DMS79 treated with DMSO at 0.1 percent for 48 hours (cell line): ENCODE results near the gene PACS1.
"Not testable (repeated sequence)": the region's sequence is repeated elsewhere in the genome, so short reads cannot be mapped to it uniquely, and the experiment has no call there.

Experiments
- DNase-seq: peaks from one replicate; lab custom pipeline; 2025; lab: John Stamatoyannopoulos, UW

Gene PACS1

GRCh38 chr11:66226101-66226500 lies 156.0 kb downstream of the PACS1 start:
- DNase-seq: no peak

- no peak for DNase-seq
These were observed 157.6 kb downstream of the PACS1 start for GRCh38 chr11:66227700-66228099.

GRCh38 chr11:66228521-66228920 lies 158.4 kb downstream of the PACS1 start:
- DNase-seq: no peak

GRCh38 chr11:66230156-66230555 lies 160.1 kb downstream of the PACS1 start:
- no peak for DNase-seq

- no peak for DNase-seq
These were observed 160.9 kb downstream of the PACS1 start for GRCh38 chr11:66230978-66231377.

- no peak for DNase-seq
These were observed 161.5 kb downstream of the PACS1 start for GRCh38 chr11:66231561-66231960.

DNA sequence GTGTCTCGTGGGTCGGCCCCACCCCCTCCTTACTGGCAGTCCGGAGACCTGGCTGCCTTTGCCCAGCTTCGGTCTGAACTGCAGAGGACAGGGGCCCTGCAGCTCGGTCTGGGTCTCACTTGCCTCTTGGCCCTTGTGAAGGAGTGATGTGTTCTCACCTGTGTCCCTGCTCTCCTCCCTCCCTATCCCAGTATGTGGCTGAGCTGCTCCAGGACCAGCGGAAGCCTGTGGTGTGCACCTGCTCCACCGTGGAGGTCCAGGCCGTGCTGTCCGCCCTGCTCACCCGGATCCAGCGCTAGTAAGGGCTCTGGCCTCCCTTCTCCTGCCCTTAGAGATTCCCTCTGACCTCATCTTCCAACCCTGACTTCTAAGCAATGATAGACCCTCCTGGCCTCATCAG lies 162.7 kb downstream of the PACS1 start:
- no peak for DNase-seq

- no peak for DNase-seq
These were observed 163.2 kb downstream of the PACS1 start for GRCh38 chr11:66233301-66233700.

DNA sequence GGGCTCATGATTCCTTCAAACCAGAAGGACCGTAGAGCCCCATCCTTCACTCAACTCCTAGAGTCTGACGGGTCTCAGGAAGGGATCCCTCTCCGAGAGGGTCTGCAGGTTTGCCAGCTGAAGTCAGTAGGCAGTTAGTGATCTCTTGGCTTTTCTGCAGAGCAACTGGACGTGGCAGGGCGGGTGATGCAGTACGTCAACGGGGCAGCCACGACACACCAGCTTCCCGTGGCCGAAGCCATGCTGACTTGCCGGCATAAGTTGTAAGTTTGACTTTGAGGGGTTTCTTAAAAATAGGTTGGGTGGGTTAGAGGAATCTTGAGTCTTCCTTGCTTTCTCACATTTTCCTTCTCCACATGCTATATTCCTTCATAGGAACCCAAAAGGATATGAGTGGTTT lies 165.1 kb downstream of the PACS1 start:
- DNase-seq: no peak

- no peak for DNase-seq
These were observed 167.8 kb downstream of the PACS1 start for GRCh38 chr11:66237867-66238266.

DNA sequence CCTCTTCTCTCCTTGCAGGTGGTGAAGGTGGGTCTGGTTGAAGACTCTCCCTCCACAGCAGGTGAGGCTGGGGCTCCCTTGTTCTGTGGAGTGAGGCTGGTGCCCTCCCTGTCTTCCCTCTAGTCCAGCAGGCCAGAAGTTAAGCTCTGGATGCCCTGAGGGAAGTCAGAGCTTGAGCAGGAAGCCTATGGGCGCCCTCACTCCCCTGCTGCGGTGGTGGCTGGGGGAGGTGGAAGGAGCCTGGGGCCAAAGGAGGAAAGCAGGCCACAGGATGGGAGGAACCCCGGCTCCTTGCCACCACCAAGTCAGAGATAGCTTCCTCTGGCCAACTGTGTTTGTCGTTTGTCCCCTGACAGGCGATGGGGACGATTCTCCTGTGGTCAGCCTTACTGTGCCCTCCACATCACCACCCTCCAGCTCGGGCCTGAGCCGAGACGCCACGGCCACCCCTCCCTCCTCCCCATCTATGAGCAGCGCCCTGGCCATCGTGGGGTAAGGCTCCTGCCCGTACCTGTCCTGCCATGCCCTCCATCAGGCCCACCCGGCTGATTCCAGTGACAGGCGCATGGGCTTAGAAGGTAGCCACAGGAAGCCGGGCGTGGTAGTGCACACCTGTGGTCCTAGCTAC lies 168.8 kb downstream of the PACS1 start:
- DNase-seq: no peak

DNA sequence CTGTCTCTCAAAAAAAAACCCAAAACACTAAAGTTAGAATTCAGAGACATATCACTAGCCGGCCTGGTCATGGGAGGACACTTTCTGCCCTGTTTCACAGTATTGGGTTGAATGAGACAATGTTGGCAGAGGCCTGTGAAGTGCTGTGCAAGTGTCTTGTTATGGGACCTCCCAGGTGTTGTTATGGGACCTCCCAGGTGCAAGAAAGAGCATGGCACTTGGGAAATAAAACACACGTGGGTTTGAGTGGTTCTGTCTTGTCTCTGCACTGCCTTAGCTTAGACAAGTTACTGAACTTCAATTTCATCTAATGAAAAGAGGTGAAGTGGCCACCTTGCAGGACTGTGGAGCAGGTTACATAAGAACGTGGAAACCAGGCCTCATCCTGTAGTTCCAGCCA lies 169.4 kb downstream of the PACS1 start:
- DNase-seq: no peak

GRCh38 chr11:66239998-66240780 lies 170.1 kb downstream of the PACS1 start:
- DNase-seq: no peak

- DNase-seq: no peak
These were observed 170.7 kb downstream of the PACS1 start for GRCh38 chr11:66240781-66241136.

GRCh38 chr11:66242095-66242765 lies 172.2 kb downstream of the PACS1 start:
- no peak for DNase-seq

GRCh38 chr11:66243782-66244535 lies 173.9 kb downstream of the PACS1 start:
- DNase-seq: no peak

- DNase-seq: no peak
These were observed 177.2 kb downstream of the PACS1 start for GRCh38 chr11:66247295-66247694.

- no peak for DNase-seq
These were observed 177.7 kb downstream of the PACS1 start for GRCh38 chr11:66247801-66248200.

- DNase-seq: no peak
These were observed 178.8 kb downstream of the PACS1 start for GRCh38 chr11:66248903-66249302.

GRCh38 chr11:66251809-66252208 lies 181.7 kb downstream of the PACS1 start:
- no peak for DNase-seq

GRCh38 chr11:66253081-66253480 lies 183.0 kb downstream of the PACS1 start:
- not testable (repeated sequence) for DNase-seq

DNA sequence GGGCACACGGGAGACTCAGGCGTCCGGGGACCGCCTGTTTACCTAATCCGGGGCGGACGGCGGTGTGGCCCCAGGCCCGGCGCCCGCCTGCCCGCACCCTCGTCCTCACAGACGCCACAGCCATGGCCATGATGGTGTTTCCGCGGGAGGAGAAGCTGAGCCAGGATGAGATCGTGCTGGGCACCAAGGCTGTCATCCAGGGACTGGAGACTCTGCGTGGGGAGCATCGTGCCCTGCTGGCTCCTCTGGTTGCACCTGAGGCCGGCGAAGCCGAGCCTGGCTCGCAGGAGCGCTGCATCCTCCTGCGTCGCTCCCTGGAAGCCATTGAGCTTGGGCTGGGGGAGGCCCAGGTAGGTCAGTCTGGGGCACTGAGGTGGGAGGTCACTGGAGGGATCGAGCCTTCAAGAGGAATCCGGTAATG lies 188.4 kb downstream of the PACS1 start:
- no peak for DNase-seq

- no peak for DNase-seq
These were observed 189.2 kb downstream of the PACS1 start for GRCh38 chr11:66259225-66259624.
